Ramos (cell line): Measurements from ENCODE around the gene HOXB4.

Experiments
- in situ Hi-C: fragments of 300-500 bp; cut with MboI; formaldehyde crosslinking; loops from one replicate; pipeline ENCODE4 v1.14.3; 2022; ENCODE audit warnings: low sequenced_read_pairs; ENCODE audit not compliant: unreplicated experiment

HOXB4 gene

GRCh38 chr17:48601539-48602425 is 23.6 kb upstream of the HOXB4 start:
- in situ Hi-C loops: no loop called here

- in situ Hi-C loops: no loop called here
These were observed 23.0 kb upstream of the HOXB4 start for GRCh38 chr17:48601207-48601538.

GRCh38 chr17:48600244-48601098 is 22.3 kb upstream of the HOXB4 start:
- in situ Hi-C loops: no loop called here

GRCh38 chr17:48599354-48599753 is 21.2 kb upstream of the HOXB4 start:
- in situ Hi-C loops: no loop called here

GRCh38 chr17:48598736-48599135 is 20.6 kb upstream of the HOXB4 start:
- in situ Hi-C loops: no loop called here

GRCh38 chr17:48597778-48598631 is 19.9 kb upstream of the HOXB4 start:
- in situ Hi-C loops: no loop called here

GRCh38 chr17:48597528-48597777 is 19.3 kb upstream of the HOXB4 start:
- in situ Hi-C loops: no loop called here

GRCh38 chr17:48596735-48597527 is 18.8 kb upstream of the HOXB4 start:
- in situ Hi-C loops: no loop called here

GRCh38 chr17:48596000-48596734 is 18.0 kb upstream of the HOXB4 start:
- in situ Hi-C loops: no loop called here

GRCh38 chr17:48595278-48595999 is 17.3 kb upstream of the HOXB4 start:
- in situ Hi-C loops: no loop called here

GRCh38 chr17:48594538-48595277 is 16.6 kb upstream of the HOXB4 start:
- in situ Hi-C loops: no loop called here

- in situ Hi-C loops: no loop called here
These were observed 15.8 kb upstream of the HOXB4 start for GRCh38 chr17:48593840-48594537.

- in situ Hi-C loops: no loop called here
These were observed 15.1 kb upstream of the HOXB4 start, which contains the start of gene HOXB5 for GRCh38 chr17:48593126-48593829. HOXB5 (minus strand) TSS chr17:48593779; CDS start chr17:48593682, 97 bp downstream.

- in situ Hi-C loops: no loop called here
These were observed 14.4 kb upstream of the HOXB4 start for GRCh38 chr17:48592577-48592976.

- in situ Hi-C loops: no loop called here
These were observed 13.9 kb upstream of the HOXB4 start for GRCh38 chr17:48592057-48592514.

GRCh38 chr17:48591255-48592056 is 13.3 kb upstream of the HOXB4 start:
- in situ Hi-C loops: no loop called here
